Neuronal stem cell (in vitro differentiated cells): ENCODE data around the gene AGAP1.

Source experiments
- DNase-seq: peaks from one replicate; pipeline ENCODE4 v3.0.0-alpha.2; 2013; ENCODE audit warnings: low spot score
- H2AFZ ChIP-seq: one replicate; pipeline ENCODE4 v1.6.1; 2013; ENCODE audit warnings: mild to moderate bottlenecking, low read length, inconsistent platforms
- H2AK5ac ChIP-seq: 2 replicates; pipeline ENCODE4 v1.6.1; 2013; ENCODE audit warnings: low read depth, mild to moderate bottlenecking, inconsistent platforms, low read length, moderate library complexity, mixed read lengths
- H2BK120ac ChIP-seq: 2 replicates; pipeline ENCODE4 v1.6.1; 2013; ENCODE audit warnings: low read depth, mild to moderate bottlenecking, inconsistent platforms, low read length, moderate library complexity, mixed read lengths
- H2BK12ac ChIP-seq: one replicate; pipeline ENCODE4 v1.6.1; 2013; ENCODE audit warnings: low read length, inconsistent platforms
- H2BK15ac ChIP-seq: 2 replicates; pipeline ENCODE4 v1.6.1; 2013; ENCODE audit warnings: mild to moderate bottlenecking, low read length, inconsistent platforms, mixed read lengths
- H2BK5ac ChIP-seq: one replicate; pipeline ENCODE4 v1.6.1; 2013; ENCODE audit warnings: inconsistent platforms, mild to moderate bottlenecking, low read length, moderate library complexity
- H3K14ac ChIP-seq: one replicate; pipeline ENCODE4 v1.6.1; 2013; ENCODE audit warnings: low read length, inconsistent platforms
- H3K18ac ChIP-seq: 2 replicates; pipeline ENCODE4 v1.6.1; 2013; ENCODE audit warnings: low read length, inconsistent platforms
- H3K23ac ChIP-seq: 2 replicates; pipeline ENCODE4 v1.6.1; 2013; ENCODE audit warnings: low read depth, mild to moderate bottlenecking, mixed read lengths, low read length, inconsistent platforms; ENCODE audit not compliant: poor library complexity
- H3K27ac ChIP-seq: replicated peaks from 3 replicates; pipeline ENCODE4 v1.5.1; 2013; ENCODE audit warnings: low read length, inconsistent platforms
- H3K27me3 ChIP-seq, 3 experiments: 2 replicates each; pipeline ENCODE4 v1.6.1; 2013; ENCODE audit warnings: low read length in 3 of 3, mild to moderate bottlenecking in 2 of 3, inconsistent platforms in 1 of 3, low read depth in 1 of 3, mixed read lengths in 1 of 3, moderate library complexity in 1 of 3; ENCODE audit not compliant: control insufficient read depth in 3 of 3, insufficient read depth in 3 of 3
- H3K36me3 ChIP-seq, 2 donors: replicated peaks in 1 of 2; 2 replicates each; pipeline ENCODE4 v1.6.1; 2013; ENCODE audit warnings: low read length in 2 of 2; ENCODE audit not compliant: control insufficient read depth in 2 of 2, insufficient read depth in 2 of 2
- H3K4ac ChIP-seq: 2 replicates; pipeline ENCODE4 v1.6.1; 2013; ENCODE audit warnings: inconsistent platforms, mild to moderate bottlenecking, low read length, moderate library complexity
- H3K4me1 ChIP-seq, 2 donors: 1 replicate in 1 of 2; 2 replicates in 1 of 2; pipeline ENCODE4 v1.6.1; 2013; ENCODE audit warnings: low read length in 2 of 2, low read depth in 1 of 2; ENCODE audit not compliant: control insufficient read depth in 2 of 2, insufficient read depth in 1 of 2
- H3K4me2 ChIP-seq: one replicate; pipeline ENCODE4 v1.6.1; 2013; ENCODE audit warnings: mild to moderate bottlenecking, low read length, inconsistent platforms; ENCODE audit not compliant: insufficient read depth, poor library complexity, severe bottlenecking
- H3K4me3 ChIP-seq, 2 donors: 2 replicates each; pipeline ENCODE4 v1.5.1; 2013; ENCODE audit warnings: low read length in 2 of 2, mild to moderate bottlenecking in 2 of 2, inconsistent platforms in 1 of 2, moderate library complexity in 1 of 2
- H3K79me1 ChIP-seq: one replicate; pipeline ENCODE4 v1.6.1; 2013; ENCODE audit warnings: low read depth, mild to moderate bottlenecking, inconsistent platforms, low read length, moderate library complexity
- H3K9ac ChIP-seq: one replicate; pipeline ENCODE4 v1.6.1; 2013; ENCODE audit warnings: mild to moderate bottlenecking, low read depth, low read length, inconsistent platforms; ENCODE audit not compliant: poor library complexity
- H3K9me3 ChIP-seq, 2 donors: replicated peaks in 1 of 2; 2 replicates each; pipeline versions ENCODE3 to v1.6.1; 2013; ENCODE audit warnings: low read length in 2 of 2, mild to moderate bottlenecking in 2 of 2, inconsistent platforms in 1 of 2, low read depth in 1 of 2, mixed read lengths in 1 of 2, moderate library complexity in 1 of 2; ENCODE audit not compliant: control insufficient read depth in 2 of 2, insufficient read depth in 1 of 2
- H4K8ac ChIP-seq: one replicate; pipeline ENCODE4 v1.6.1; 2013; ENCODE audit warnings: low read depth, mild to moderate bottlenecking, inconsistent platforms, low read length, moderate library complexity
- H4K91ac ChIP-seq: one replicate; pipeline ENCODE4 v1.6.1; 2013; ENCODE audit warnings: low read length, low read depth, mild to moderate bottlenecking, inconsistent platforms; ENCODE audit not compliant: poor library complexity
- WGBS, 2 donors: extraction: QIAGEN DNeasy Blood & Tissue Kit; methylation state at CpG; one replicate each; pipeline ENCODE4 v1.1.7; 2013; ENCODE audit warnings: missing lambda C conversion rate in 2 of 2, mixed read lengths in 1 of 2; ENCODE audit not compliant: insufficient read length in 2 of 2, insufficient replicate concordance in 1 of 2; ENCODE audit errors: extremely low coverage in 2 of 2; 5-methylcytosine and 5-hydroxymethylcytosine counted together

AGAP1 gene

DNA sequence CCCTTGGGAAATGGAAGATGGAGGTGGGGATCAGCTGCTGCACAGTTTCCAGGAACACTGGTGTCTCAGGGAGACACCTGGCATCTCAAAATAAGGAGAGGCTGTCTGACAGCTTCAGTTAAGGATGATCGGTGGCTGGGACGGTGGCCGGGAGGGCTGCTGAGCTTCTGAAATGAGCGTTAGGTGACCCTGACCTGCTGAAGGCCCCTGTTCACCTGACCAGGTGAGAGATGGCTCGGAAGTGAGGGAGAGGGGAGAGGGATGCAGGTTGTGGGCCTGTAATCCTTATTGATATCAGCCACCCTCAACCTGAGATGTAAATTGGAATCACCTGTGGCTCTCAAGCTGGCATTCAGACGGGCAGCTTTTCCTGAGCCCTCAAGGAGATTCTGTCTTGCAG lies 99.0 kb downstream of the AGAP1 start:
- H3K23ac ChIP-seq: no peak overlapping the region
- no peak overlapping the region for H2BK120ac ChIP-seq
- no peak overlapping the region for H2BK5ac ChIP-seq
- no peak overlapping the region for H3K18ac ChIP-seq
- no peak overlapping the region for H3K4me2 ChIP-seq
- H3K4me3 ChIP-seq: no peak overlapping the region
- no CpG with 5 or more reads among the region's 6 CpGs for WGBS, 2 donors
- no peak overlapping the region for H2AK5ac ChIP-seq
- no peak overlapping the region for H3K4ac ChIP-seq
- H3K14ac ChIP-seq: no peak overlapping the region
- H3K27ac ChIP-seq: no peak overlapping the region
- no peak overlapping the region for H4K8ac ChIP-seq
- H3K79me1 ChIP-seq: peaks cover 1% of the 10 kb centered on the region
- no peak overlapping the region for H3K9ac ChIP-seq
- no peak overlapping the region for H4K91ac ChIP-seq
- peaks cover 0 to 2% of the 10 kb centered on the region in 2 donors for H3K36me3 ChIP-seq
- H2BK15ac ChIP-seq: no peak overlapping the region
- H3K4me1 ChIP-seq: peaks cover 2 to 4% of the 10 kb centered on the region in 2 donors
- H3K27me3 ChIP-seq: no peaks in the 10 kb centered on the region
- no peaks in the 10 kb centered on the region for H3K9me3 ChIP-seq
- no peak for DNase-seq
- H2AFZ ChIP-seq: no peak overlapping the region
- no peak overlapping the region for H2BK12ac ChIP-seq

DNA sequence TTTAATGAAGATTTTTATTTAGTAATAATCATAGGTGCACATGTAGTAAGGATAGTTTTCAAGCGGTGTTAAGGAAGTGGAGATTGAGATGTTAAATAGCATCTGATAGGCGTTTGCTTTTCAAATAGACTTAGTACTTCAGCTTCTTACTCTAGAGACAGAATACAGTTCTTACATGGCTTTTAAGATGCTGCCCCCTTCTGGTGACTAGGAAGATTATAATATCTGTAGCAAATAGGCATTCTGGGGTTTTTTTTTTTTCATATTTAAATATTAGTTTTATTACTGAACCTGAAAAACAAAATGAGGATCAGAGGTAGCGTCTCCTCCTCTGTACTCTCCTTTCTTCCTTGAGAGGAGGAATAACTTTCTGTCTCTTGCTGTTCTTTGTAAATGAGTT lies 100.2 kb downstream of the AGAP1 start:
- Histone ChIP-seq H2BK5ac (no peak overlapping the region), H3K4me1 (peaks cover 2 to 4% of the 10 kb centered on the region in 2 donors), H3K9ac (no peak overlapping the region), H3K9me3 (no peaks in the 10 kb centered on the region), H2BK15ac (no peak overlapping the region), H2AK5ac (no peak overlapping the region), H3K27ac (no peak overlapping the region), H3K36me3 (peaks cover 0 to 2% of the 10 kb centered on the region in 2 donors), H3K14ac (no peak overlapping the region), H3K79me1 (peaks cover 1% of the 10 kb centered on the region), H2BK120ac (no peak overlapping the region), H3K27me3 (no peaks in the 10 kb centered on the region), H3K4ac (no peak overlapping the region), H3K4me2 (no peak overlapping the region), H4K91ac (no peak overlapping the region), H3K4me3 (no peak overlapping the region), H3K23ac (no peak overlapping the region), H2AFZ (no peak overlapping the region), H3K18ac (no peak overlapping the region), H4K8ac (no peak overlapping the region), H2BK12ac (no peak overlapping the region)
- WGBS, 2 donors: no CpG with 5 or more reads among the region's 3 CpGs
- no peak for DNase-seq

DNA sequence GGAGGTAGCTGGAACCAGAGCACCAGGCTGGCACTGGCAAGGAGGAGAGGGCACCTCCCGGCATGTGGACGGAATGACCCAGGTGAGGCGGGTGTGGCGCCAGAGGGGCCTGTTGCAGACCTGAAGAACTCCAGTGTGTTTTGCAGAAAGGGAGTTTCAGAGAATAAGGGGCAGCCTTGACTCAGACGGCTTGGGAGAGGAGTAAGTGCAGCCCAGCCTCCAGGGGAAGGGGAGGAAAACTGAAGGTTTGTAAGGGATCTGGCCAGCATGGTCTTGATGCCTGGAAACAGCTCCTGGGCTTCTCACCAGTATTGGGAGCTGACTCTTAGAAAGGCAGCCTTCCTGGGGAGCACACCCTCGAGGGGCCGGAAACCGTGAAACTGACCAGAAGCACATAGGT lies 101.1 kb downstream of the AGAP1 start:
- no peak overlapping the region for H3K23ac ChIP-seq
- H2BK12ac ChIP-seq: no peak overlapping the region
- H3K18ac ChIP-seq: no peak overlapping the region
- no peak overlapping the region for H3K4me3 ChIP-seq
- no peak overlapping the region for H2AFZ ChIP-seq
- H3K79me1 ChIP-seq: no peaks in the 10 kb centered on the region
- H3K4me1 ChIP-seq: peaks cover 2 to 4% of the 10 kb centered on the region in 2 donors
- no peaks in the 10 kb centered on the region for H3K27me3 ChIP-seq
- no peaks in the 10 kb centered on the region for H3K9me3 ChIP-seq
- no peak overlapping the region for H2BK15ac ChIP-seq
- no peak overlapping the region for H3K9ac ChIP-seq
- no CpG with 5 or more reads among the region's 8 CpGs for WGBS, 2 donors
- no peak for DNase-seq
- no peak overlapping the region for H2BK5ac ChIP-seq
- no peak overlapping the region for H2AK5ac ChIP-seq
- H3K14ac ChIP-seq: no peak overlapping the region
- no peak overlapping the region for H3K4me2 ChIP-seq
- H4K91ac ChIP-seq: no peak overlapping the region
- H3K36me3 ChIP-seq: peaks cover 0 to 2% of the 10 kb centered on the region in 2 donors
- no peak overlapping the region for H3K4ac ChIP-seq
- no peak overlapping the region for H2BK120ac ChIP-seq
- no peak overlapping the region for H4K8ac ChIP-seq
- H3K27ac ChIP-seq: no peak overlapping the region

DNA sequence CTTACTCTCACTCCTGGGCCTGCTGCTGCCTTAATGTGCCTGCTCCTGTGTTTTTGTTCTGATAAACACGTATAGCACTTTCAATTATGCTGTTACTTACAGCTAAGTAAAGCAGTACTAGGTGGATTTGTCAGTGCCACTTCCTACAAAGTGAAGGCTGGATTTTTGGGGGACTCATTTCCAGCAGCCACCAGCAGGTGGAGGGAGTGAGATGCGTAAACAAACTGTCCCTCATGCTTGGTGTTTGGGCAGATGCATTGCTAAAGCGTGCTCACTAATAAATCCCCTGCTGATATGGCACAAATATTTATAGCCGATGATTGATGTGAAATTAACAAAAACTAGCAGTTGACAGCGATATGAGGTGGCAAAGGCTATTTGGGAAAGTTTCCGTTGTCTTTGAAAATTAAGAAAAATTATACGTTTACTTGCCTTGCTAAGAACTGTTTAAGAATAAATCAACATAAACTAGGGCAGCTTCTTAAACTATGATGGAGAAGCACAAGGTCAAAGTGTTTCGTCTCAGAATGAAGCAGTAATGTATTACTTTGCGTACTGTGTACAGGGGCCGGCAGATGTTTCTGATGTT lies 101.7 kb downstream of the AGAP1 start:
- Histone ChIP-seq H2AK5ac (no peak overlapping the region), H2BK120ac (no peak overlapping the region), H3K9ac (no peak overlapping the region), H3K9me3 (no peaks in the 10 kb centered on the region), H3K23ac (no peak overlapping the region), H3K27me3 (no peaks in the 10 kb centered on the region), H3K14ac (no peak overlapping the region), H3K36me3 (peaks cover 0 to 2% of the 10 kb centered on the region in 2 donors), H3K4me3 (no peak overlapping the region), H3K4ac (no peak overlapping the region), H4K8ac (no peak overlapping the region), H3K4me1 (peaks cover 2 to 4% of the 10 kb centered on the region in 2 donors), H2BK5ac (no peak overlapping the region), H2BK12ac (no peak overlapping the region), H2BK15ac (no peak overlapping the region), H2AFZ (no peak overlapping the region), H3K27ac (no peak overlapping the region), H3K18ac (no peak overlapping the region), H3K79me1 (no peaks in the 10 kb centered on the region), H3K4me2 (no peak overlapping the region), H4K91ac (no peak overlapping the region)
- peak; percentile 62 for DNase-seq
- WGBS, 2 donors: no CpG with 5 or more reads among the region's 10 CpGs
